NCI-H2107 treated with DMSO at 0.1 percent for 48 hours (cell line): ENCODE results near the gene AGER.
"Not testable (repeated sequence)": the region's sequence is repeated elsewhere in the genome, so short reads cannot be mapped to it uniquely, and the experiment has no call there.

Experiments used
- DNase-seq: peaks from one replicate; lab custom pipeline; 2025; ENCODE audit not compliant: unreplicated experiment; lab: John Stamatoyannopoulos, UW

AGER gene

GRCh38 chr6:32200711-32201475 is 16.8 kb upstream of the AGER start:
- no peak for DNase-seq

GRCh38 chr6:32198866-32199265 is 14.8 kb upstream of the AGER start:
- no peak for DNase-seq

GRCh38 chr6:32198345-32198696 is 14.3 kb upstream of the AGER start:
- no peak for DNase-seq

GRCh38 chr6:32196682-32197616 is 12.9 kb upstream of the AGER start:
- DNase-seq, result no peak

GRCh38 chr6:32195902-32196681 is 12.0 kb upstream of the AGER start:
- DNase-seq, result peak; percentile 33

GRCh38 chr6:32195652-32195901 is 11.5 kb upstream of the AGER start:
- peak; percentile 86 for DNase-seq

- DNase-seq, result no peak
Observed at GRCh38 chr6:32194825-32195651, 11.0 kb upstream of the AGER start.

- DNase-seq, result no peak
Observed at GRCh38 chr6:32194388-32194787, 10.3 kb upstream of the AGER start.

GRCh38 chr6:32193096-32193495 is 9.0 kb upstream of the AGER start:
- DNase-seq, result not testable (repeated sequence)

GRCh38 chr6:32192608-32193039 is 8.6 kb upstream of the AGER start, which contains the start of gene GPSM3:
Gene GPSM3 (minus strand): TSS chr6:32192643. CDS start chr6:32192513, 130 bp downstream.
- DNase-seq, result no peak

GRCh38 chr6:32191696-32192607 is 7.9 kb upstream of the AGER start:
- no peak for DNase-seq

- no peak for DNase-seq
Observed at GRCh38 chr6:32190911-32191677, 7.0 kb upstream of the AGER start.

- peak; percentile 35 for DNase-seq
Observed at GRCh38 chr6:32190054-32190851, 6.2 kb upstream of the AGER start, which contains the start of gene PBX2. Gene PBX2 (minus strand): TSS chr6:32190202. CDS start chr6:32189915, 287 bp downstream.

- DNase-seq, result no peak
Observed at GRCh38 chr6:32189742-32190053, 5.6 kb upstream of the AGER start.

GRCh38 chr6:32189069-32189741 is 5.2 kb upstream of the AGER start:
- DNase-seq, result no peak

- no peak for DNase-seq
Observed at GRCh38 chr6:32188381-32189068, 4.5 kb upstream of the AGER start.
